Astrocyte of the hippocampus (primary cell): ENCODE data around the gene CDK5RAP3.

ENCODE experiments used
- DNase-seq: peaks from one replicate; pipeline ENCODE4 v3.0.0; 2011; ENCODE audit warnings: low read depth, low spot score

CDK5RAP3 gene

DNA sequence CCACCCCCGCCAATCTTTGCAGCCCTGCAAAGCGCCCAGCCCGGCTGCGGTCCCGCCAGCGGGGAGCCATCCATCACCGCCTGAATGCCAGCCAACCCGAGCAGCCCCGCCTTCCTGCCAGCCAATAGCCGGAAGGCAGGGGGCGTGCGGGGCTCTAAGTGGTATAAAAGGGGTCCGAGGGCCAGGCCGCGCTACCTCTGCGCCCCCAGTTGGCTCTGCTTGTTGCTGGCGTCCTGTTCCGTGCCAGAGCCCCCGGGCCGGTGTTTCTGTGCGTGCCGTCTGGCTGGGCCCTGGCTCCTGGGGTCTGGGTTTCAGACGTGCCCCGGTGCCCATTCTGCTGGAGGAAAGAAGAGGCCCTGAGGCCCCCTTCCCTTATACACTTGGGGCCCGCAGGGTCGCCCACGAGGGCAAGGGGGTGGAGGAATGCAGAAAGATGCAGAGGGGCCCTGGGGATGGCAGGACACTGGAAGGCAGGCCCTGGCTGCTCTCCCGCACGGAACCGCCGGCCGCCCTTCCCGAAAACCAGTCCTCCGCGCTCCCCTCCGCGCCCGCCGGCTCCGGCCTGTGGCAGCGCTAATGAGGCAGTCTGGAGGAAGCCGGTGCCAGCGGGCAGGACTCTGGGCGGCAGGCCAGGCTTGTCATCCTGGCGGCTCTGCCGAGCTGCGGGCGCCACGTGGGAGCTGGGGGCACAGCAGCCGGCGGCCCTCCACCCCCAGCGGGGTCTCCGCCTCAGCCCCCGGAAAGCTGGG, 52.7 kb downstream of the CDK5RAP3 start:
- peak; percentile 95 for DNase-seq

DNA sequence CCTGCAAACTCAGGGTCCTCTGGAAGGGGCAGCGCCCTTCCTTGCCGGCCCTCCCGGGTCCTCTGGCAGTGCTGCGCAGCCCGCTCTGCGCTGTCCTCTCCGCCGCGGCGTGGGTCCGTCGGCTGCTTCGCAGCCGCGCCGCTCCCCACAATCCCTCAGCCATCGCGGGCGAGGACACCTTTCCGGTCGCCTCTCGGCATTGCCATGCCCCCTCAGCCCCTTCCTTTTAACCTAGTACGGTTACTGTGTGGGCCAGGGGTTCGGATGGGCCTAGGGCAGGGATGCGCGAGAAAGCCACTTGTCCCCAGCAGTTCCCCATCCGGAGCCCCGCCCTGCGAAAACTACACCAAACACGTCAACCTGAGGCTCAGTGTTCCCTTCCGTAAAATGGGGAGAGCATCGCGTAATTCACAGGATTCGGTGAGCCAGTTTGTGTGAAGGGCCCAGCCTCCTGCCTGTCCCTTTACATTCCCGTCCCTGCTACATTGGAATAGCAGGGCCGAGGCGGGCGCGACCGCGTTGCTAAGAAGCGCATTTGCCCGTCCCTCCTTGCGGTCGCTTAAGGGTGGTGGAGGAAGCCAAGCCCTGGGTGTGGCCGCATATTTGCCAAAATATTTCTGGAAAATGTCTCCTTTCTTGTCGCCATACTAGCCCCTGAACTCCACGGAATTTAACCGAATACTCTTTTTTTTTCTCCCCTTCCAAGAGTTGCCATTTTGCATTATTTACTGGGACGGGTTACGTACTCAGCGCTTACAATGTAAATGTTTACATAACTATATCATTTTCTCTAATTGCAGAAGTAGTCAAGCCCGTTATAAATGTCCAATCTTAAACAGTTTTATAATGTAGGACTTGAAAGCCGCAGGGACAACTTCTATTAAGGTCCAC, 53.5 kb downstream of the CDK5RAP3 start:
- DNase-seq, result peak; percentile 73

DNA sequence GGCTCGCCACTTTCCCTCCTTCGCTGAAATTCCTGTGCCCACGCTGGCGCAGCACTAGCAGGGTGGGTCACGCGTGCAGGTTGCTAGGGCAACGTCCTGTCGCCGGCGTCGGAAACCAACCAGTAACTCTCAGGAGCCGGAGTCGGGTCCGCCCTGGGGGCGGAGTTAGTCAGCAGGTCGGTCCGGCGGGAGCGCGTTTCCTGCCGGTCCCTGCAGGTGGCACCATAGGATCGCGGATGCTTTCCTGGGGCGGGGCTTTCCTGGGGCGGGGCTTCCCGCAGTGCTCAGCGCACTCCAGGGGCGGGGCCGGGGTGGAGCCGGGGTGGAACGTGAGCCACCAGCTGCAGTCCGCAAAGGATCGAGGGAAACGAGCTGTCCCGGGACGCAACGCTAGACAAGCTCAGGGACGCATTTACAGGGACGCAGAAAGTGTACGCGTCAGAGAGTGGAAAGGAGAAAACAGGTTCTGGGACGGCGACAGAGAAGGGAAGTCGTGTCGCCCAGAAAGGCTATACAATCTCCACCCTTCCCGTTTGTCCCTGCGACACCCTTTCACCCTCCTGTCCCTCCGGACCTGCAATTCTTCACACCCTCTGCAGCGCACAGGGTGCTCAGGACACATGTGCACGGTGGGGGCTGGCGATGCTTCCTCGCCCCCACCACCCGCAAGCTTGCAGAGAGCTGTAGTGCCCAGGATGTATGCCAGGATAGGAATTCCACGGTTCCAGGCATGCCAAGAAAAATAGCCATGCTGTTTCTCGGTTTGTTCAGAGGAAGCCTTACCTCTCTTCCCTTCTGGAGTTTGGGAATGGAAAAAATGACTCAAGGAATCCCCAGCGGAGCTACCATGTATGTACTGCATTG, 54.4 kb downstream of the CDK5RAP3 start:
- peak; percentile 99 for DNase-seq

DNA sequence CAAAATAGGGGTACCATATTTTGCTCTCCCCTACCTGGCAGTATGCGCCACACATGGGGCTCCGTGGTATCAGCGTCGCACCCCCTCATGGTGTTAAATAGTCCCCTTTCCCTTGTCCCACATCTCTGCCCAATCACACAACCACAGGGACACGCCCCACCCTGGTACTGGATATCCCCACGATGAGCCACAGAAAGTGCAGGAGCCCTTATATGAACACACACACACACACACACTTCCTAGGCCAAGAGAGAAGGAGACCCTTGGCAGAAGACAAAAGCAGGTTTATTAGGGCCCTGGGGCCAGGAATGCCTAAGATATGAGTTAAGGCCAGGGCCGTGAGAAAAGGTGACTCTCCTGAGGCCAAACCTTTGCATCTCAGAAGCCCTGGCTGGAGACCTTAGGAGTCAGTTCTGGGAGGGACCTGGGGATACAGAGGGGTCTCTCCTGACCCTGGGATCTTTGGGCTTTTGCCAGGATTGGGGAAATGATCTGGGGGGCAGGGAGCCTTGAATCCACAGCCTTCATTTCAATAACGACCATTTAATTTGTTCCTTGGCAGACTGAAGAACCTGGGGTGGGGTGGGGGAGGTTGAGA, 55.1 kb downstream of the CDK5RAP3 start:
- DNase-seq, result no peak

DNA sequence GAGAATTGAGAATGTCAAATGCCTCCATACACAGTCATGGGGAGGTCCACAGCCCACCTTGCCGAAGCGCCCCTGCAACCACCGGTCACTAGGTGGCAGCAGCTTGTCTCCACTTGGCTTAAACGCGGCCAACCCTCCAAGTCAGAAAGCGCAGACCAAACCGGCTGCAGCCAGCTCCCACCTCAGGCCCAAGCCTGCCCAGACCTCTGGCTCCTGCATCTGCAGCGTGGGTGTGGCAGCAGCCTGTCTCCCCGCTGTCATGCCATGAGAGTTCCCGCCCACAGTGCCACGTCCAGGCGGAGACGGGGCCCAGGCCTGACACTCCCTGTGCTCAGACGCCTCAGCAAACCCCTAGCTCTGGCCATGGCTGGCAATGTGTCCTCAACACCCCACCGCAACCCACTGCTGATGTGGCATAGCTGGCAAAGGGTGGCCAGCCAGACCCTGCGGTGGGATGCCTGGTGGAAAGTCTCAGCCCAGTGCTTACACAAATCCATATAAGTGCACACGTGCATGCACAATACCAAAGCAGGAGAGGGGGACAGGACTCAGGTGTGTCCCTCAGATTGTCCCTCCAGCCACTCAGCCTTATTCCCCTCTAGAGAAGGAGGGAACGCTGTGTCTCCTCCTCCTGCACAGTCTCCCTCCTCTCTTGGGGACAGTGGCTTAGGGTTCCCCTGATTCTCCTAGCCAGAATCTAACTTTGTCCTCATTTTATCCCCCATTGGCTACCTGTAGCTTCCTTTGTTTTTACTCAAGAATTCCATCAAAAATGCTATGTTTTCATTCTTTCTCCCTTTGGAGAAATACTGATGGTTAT, 55.8 kb downstream of the CDK5RAP3 start:
- peak; percentile 95 for DNase-seq

DNA sequence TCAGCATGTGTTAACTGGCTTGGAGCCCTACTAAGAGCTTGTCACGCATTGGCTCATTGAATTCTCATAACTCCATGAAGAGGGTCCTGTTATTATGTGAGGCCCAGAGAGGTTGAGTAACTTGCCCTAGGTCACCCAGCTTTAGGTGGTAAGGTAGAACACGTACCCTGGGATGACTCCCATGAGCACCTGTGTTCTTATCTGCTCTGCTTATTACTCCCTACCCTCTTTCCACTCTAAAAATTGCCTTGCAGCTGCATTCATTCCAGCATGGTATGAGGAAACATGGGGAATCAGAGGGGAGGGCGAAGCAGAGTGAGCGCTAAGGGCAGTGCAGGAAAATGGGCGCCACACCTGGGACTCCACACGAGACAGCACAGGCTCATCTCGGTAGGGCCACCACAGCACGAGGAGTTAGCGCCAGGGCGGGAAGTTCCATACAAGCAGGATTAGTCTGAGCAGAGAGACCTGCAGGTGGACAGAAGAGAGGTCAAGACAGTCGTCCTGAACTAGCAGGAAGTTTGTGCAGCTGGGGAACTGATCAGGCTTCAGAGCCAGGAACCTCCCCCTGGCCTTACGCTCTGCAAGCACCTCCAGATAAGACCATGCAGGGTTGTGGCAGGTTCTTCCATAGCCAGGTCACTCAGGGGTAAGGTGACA, 56.5 kb downstream of the CDK5RAP3 start:
- no peak for DNase-seq

DNA sequence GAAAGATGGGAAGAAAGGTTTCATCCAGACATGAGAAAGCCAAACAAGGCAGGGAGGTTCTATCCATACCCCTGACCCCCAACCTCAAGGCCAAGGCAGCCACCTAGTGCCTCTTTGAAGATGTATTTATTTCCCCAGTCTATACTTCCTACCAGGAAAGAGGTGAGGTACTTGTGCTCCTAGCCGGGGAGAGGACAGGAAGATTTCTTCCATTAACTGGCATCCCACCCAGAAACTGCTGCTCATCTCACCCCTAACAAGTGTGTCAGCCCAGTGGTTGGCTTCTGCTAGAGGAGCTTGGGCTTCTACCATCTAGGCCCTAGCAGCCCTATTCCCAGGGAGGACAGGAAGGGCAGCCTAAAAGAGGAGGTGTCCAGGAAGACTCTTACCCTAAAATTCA, 57.8 kb downstream of the CDK5RAP3 start:
- no peak for DNase-seq

DNA sequence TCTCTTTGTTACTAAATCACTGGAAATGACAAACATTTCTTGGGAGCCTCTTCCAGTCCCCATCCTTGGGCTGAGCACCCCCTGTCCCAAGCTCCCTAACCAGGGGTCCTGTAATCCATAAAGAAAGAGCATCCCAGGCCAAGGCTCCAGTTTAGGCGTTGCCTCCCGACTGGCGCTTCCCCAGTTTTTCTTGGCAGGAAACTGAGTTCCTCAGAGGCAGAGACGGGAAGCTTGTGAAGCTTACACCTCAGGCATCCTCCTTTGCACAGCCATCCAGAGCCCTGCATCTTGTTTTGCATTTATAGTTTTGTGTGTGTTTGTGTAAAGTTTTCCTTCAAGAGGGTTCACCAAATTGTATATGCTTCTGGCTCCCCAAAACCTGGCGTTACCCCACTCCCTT, 59.6 kb downstream of the CDK5RAP3 start:
- peak; percentile 68 for DNase-seq
